Peyer's patch (tissue), 4 donors: ENCODE results near the gene POLA1.

ENCODE experiments used
- CTCF ChIP-seq, 6 experiments: fragments of 450-650 bp in 4 of 6; fragments of 200-600 bp in 2 of 6; sonication (generic) in 1 of 6; IDR thresholded peaks; one replicate each; pipeline ENCODE4 v1.5.1; 2017 to 2019; ENCODE audit warnings: antibody characterized with exemption in 6 of 6, mild to moderate bottlenecking in 3 of 6, moderate library complexity in 1 of 6
- POLR2A ChIP-seq, 2 donors: fragments of 450-650 bp; IDR thresholded peaks; one replicate each; pipeline ENCODE4 v1.5.1; 2017; ENCODE audit warnings: antibody characterized with exemption in 2 of 2, mild to moderate bottlenecking in 2 of 2, moderate library complexity in 2 of 2

GRCh38 chrX:24982306-24982965, 288.7 kb downstream of the POLA1 start:
- TF ChIP-seq CTCF (IDR thresholded peaks at IDR 0.05) (no peak), POLR2A (IDR thresholded peaks at IDR 0.05) (no peak)
